AG04449 (cell line): Measurements from ENCODE around the gene ITSN2.

Source experiments
- CTCF ChIA-PET: fragments of 350-600 bp; formaldehyde crosslinking; extraction: SDS; loops from one replicate; lab custom pipeline; 2021; ENCODE audit warnings: antibody characterized with exemption; lab: Yijun Ruan, JAX
- POLR2A ChIA-PET: fragments of 400-600, 350-600 bp; formaldehyde crosslinking; extraction: SDS; loops from one replicate; lab custom pipeline; 2020; ENCODE audit warnings: antibody characterized with exemption, inconsistent platforms; lab: Yijun Ruan, JAX
- DNase-seq: peaks from one replicate; pipeline ENCODE4 v3.0.0-alpha.2; 2010; ENCODE audit warnings: low read depth, low spot score
- H3K4me3 ChIP-seq: 2 replicates; pipeline ENCODE4 v1.5.1; 2011; ENCODE audit warnings: low read depth, mild to moderate bottlenecking, control low read depth, low read length
- TF ChIP-seq, protein P1 (sequence below): IDR thresholded peaks from one replicate; pipeline ENCODE4 v1.5.1; 2011; ENCODE audit warnings: mild to moderate bottlenecking, moderate library complexity, low read length, control low read depth, inconsistent platforms; ENCODE audit not compliant: insufficient read depth; ENCODE audit errors: missing control alignments

The ITSN2 gene

DNA sequence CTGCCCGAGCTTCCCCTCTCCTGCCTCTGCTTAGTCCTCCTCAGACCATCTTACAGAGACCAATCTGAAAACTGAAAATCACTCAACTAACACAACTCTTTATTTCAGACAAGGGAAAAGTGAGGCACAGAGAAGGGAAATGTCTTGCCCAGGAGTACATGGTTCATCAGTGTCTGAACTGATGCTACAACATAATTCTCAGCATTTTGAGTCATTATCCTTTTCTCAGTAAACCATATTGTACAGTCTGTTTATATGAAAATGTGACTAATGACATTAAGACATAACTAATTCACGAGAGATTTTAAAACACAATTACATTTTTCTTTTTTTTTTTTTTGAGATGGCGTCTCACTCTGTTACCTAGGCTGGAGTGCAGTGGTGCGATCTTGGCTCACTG lies 62.7 kb downstream of the ITSN2 start:
- ChIA-PET POLR2A (no interaction called here), CTCF (no interaction called here)
- TF ChIP-seq, protein P1, sequence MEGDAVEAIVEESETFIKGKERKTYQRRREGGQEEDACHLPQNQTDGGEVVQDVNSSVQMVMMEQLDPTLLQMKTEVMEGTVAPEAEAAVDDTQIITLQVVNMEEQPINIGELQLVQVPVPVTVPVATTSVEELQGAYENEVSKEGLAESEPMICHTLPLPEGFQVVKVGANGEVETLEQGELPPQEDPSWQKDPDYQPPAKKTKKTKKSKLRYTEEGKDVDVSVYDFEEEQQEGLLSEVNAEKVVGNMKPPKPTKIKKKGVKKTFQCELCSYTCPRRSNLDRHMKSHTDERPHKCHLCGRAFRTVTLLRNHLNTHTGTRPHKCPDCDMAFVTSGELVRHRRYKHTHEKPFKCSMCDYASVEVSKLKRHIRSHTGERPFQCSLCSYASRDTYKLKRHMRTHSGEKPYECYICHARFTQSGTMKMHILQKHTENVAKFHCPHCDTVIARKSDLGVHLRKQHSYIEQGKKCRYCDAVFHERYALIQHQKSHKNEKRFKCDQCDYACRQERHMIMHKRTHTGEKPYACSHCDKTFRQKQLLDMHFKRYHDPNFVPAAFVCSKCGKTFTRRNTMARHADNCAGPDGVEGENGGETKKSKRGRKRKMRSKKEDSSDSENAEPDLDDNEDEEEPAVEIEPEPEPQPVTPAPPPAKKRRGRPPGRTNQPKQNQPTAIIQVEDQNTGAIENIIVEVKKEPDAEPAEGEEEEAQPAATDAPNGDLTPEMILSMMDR, result no peak
- no peak overlapping the region for H3K4me3 ChIP-seq
- no peak for DNase-seq

DNA sequence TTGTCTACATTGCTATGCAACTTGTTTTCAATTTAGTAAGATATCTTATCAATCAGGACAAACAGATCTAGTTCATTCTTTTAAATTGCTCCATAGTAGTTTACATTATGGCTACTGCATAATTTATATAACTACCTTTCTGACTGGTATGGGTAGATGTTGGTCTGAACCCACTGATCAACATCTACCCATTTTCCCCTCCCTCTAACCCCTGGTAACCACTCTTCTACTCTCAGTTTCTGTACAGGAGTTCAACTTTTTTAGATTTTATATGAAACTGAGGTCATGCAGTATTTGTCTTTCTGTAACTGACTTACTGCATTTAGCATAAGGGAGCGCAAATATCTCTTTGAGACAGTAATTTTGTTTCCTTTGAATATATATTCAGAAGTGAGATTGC lies 73.2 kb downstream of the ITSN2 start:
- CTCF ChIA-PET, result no interaction called here
- TF ChIP-seq, protein P1, result no peak
- POLR2A ChIA-PET, result no interaction called here
- DNase-seq, result no peak
- H3K4me3 ChIP-seq, result no peak overlapping the region

DNA sequence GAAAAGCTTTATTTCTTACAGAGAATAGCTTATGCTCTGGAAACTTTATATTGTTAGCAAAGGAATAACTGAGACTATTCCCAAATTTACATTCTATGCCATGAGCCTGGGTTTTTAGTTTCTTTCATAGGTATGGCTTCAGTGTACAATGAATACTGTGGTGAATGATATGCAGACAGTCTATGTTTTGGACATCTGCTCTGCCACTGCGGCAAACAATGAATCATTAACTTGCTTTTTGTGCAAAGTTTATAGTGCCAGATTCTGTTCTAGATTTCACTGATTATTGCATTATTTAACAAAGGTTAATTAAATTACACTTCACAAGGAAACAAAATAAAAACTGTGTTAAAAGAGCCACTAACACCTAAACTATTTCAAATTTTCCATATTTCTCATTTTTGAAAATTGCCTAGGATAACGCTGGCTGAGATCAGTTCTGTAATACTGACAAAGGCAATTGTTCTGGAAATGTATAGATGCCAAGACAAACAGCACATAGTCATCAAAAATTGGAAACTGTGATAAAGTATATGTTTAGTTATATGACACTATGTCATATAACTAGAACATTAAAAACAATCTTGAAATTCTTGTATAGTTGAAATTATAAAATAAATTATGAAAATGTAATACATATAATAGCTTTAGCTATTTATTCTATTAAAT lies 74.7 kb downstream of the ITSN2 start:
- H3K4me3 ChIP-seq, result no peak overlapping the region
- ChIA-PET CTCF (no interaction called here), POLR2A (no interaction called here)
- no peak for DNase-seq
- TF ChIP-seq, protein P1, result no peak

DNA sequence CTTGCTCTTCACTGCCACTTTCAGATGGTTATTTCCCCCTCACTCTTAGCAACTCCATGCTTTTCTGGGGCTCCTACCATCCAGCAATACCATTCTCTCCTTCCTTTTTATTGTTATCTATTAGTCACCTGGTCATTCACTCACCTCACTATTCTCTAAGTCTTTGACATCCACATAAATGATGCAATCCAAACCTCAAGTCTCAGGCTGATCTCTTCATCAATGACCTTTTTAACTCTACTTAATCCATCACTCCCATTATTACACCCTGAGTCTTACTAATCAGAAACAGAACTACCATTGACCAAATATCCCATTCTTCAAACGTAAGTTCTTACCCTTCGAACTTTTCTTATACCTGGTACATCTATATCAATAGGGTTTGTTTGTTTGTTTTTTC lies 79.7 kb downstream of the ITSN2 start:
- no peak overlapping the region for H3K4me3 ChIP-seq
- CTCF ChIA-PET, result no interaction called here
- TF ChIP-seq, protein P1, result no peak
- POLR2A ChIA-PET, result no interaction called here
- no peak for DNase-seq

DNA sequence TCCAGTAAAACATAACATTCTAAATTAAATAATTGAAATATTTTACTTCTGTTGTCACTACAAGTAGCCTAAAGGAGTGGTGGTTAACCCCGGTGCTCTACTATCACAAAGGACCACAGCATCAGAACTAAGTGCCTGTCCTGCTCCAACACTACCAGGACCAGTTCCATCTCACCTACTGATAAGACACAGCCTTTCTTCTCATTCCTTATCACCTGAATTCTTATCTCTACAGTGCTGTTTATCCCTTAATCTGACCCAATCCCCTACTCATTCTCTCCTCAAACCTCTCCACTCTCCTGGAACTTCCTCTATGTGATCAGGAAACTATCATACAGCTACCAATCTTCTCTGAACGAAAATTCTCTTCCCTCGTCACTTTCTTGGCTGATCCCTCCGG lies 80.2 kb downstream of the ITSN2 start:
- no peak overlapping the region for H3K4me3 ChIP-seq
- no peak for DNase-seq
- ChIA-PET CTCF (no interaction called here), POLR2A (no interaction called here)
- TF ChIP-seq, protein P1, result no peak

- POLR2A ChIA-PET, result no interaction called here
- TF ChIP-seq, protein P1, result no peak
- CTCF ChIA-PET, result no interaction called here
- no peak overlapping the region for H3K4me3 ChIP-seq
- DNase-seq, result no peak
Measured at GRCh38 chr2:24276349-24276899, 83.9 kb downstream of the ITSN2 start.
